GM23248 (cell line): ENCODE data around the gene AFF3. TPM values are rescaled to one million over a fixed set of nuclear protein-coding genes. Genes with fewer than 3 reads are reported as not detected.

Experiments
- DNase-seq: peaks from one replicate; pipeline ENCODE4 v3.0.0-alpha.2; 2015
- H2AFZ ChIP-seq: fragments of 200-600 bp; sonication (generic); 2 replicates; pipeline ENCODE4 v1.6.1; 2016; ENCODE audit warnings: antibody characterized with exemption
- H3F3A ChIP-seq: fragments of 200-600 bp; sonication (generic); 2 replicates; pipeline ENCODE4 v1.6.1; 2016; ENCODE audit warnings: mild to moderate bottlenecking, antibody characterized with exemption, mixed run types; ENCODE audit not compliant: insufficient read depth
- H3K27ac ChIP-seq: fragments of 200-600 bp; sonication (generic); 2 replicates; pipeline ENCODE4 v1.5.1; 2016; ENCODE audit warnings: mild to moderate bottlenecking
- H3K27me3 ChIP-seq: fragments of 200-600 bp; sonication (generic); replicated peaks from 2 replicates; pipeline ENCODE4 v1.6.1; 2016; ENCODE audit warnings: mild to moderate bottlenecking; ENCODE audit not compliant: insufficient read depth
- H3K36me3 ChIP-seq: fragments of 200-600 bp; sonication (generic); 2 replicates; pipeline ENCODE4 v1.6.1; 2016; ENCODE audit warnings: low read depth, mild to moderate bottlenecking
- H3K4me1 ChIP-seq: fragments of 200-600 bp; sonication (generic); 2 replicates; pipeline ENCODE4 v1.6.1; 2016; ENCODE audit warnings: mild to moderate bottlenecking; ENCODE audit not compliant: insufficient read depth
- H3K4me2 ChIP-seq: fragments of 200-600 bp; sonication (generic); one replicate; pipeline ENCODE4 v1.6.1; 2016; ENCODE audit warnings: mild to moderate bottlenecking; ENCODE audit not compliant: unreplicated experiment
- H3K4me3 ChIP-seq: fragments of 200-600 bp; sonication (generic); 2 replicates; pipeline ENCODE4 v1.5.1; 2016; ENCODE audit warnings: mild to moderate bottlenecking
- H3K79me2 ChIP-seq: fragments of 200-600 bp; sonication (generic); 2 replicates; pipeline ENCODE4 v1.6.1; 2016; ENCODE audit warnings: mild to moderate bottlenecking; ENCODE audit not compliant: insufficient read depth
- H3K9ac ChIP-seq: fragments of 200-600 bp; sonication (generic); 2 replicates; pipeline ENCODE4 v1.6.1; 2016; ENCODE audit warnings: mild to moderate bottlenecking
- H3K9me2 ChIP-seq: fragments of 200-600 bp; sonication (generic); 2 replicates; pipeline ENCODE4 v1.6.1; 2016; ENCODE audit warnings: mixed run types, mild to moderate bottlenecking, moderate library complexity; ENCODE audit not compliant: insufficient read depth
- H3K9me3 ChIP-seq: fragments of 200-600 bp; sonication (generic); one replicate; pipeline ENCODE4 v1.6.1; 2017; ENCODE audit warnings: low read depth
- H4K20me1 ChIP-seq: fragments of 200-600 bp; sonication (generic); 2 replicates; pipeline ENCODE4 v1.6.0; 2016; ENCODE audit not compliant: insufficient read depth
- EZH2 ChIP-seq: fragments of 200-600 bp; sonication (generic); IDR thresholded peaks from 2 replicates; pipeline ENCODE4 v1.6.1; 2018; ENCODE audit warnings: antibody characterized with exemption, mild to moderate bottlenecking; ENCODE audit not compliant: insufficient read depth, poor library complexity, severe bottlenecking
- EZH2phosphoT487 ChIP-seq: fragments of 200-600 bp; sonication (generic); IDR thresholded peaks from 2 replicates; pipeline ENCODE4 v1.6.1; 2018; ENCODE audit warnings: antibody characterized with exemption, moderate library complexity, mild to moderate bottlenecking, low read depth; ENCODE audit not compliant: insufficient read depth
- WGBS, 2 experiments: methylation state at CpG; one replicate each; pipeline ENCODE4 v1.1.6; 2015 to 2017; ENCODE audit warnings: low lambda C conversion rate in 2 of 2, low coverage in 1 of 2; ENCODE audit errors: missing lambda C conversion rate in 2 of 2; 5-methylcytosine and 5-hydroxymethylcytosine counted together
- in situ Hi-C: fragments of 300-500 bp; cut with MboI; formaldehyde crosslinking; loops from 2 replicates; pipeline ENCODE4 v1.15.0; 2020
- polyA plus RNA-seq: library from polyadenylated mRNA; unstranded; fragments of >200 nt; fragmentation: Nextera tagmentation; extraction: Ambion mirVana; gene quantifications from 2 replicates; pipeline ENCODE4 v1.2.1, GENCODE V29; 2016
- total RNA-seq: library from RNA; depleted of rRNA; stranded (reverse); fragments of >200 nt; shearing (Covaris generic); gene quantifications from 2 replicates; pipeline ENCODE4 v1.2.3, GENCODE V29; 2014

Gene AFF3
- total and polyA plus RNA-seq, 2 experiments from 2014 or later = 0.56 to 0.86 TPM

- Histone ChIP-seq H3K9me3 (no peaks in the 10 kb centered on the region), H3K36me3 (no peaks in the 10 kb centered on the region), H3K9me2 (no peaks in the 10 kb centered on the region), H3K79me2 (no peaks in the 10 kb centered on the region), H3F3A (no peaks in the 10 kb centered on the region), H3K4me1 (no peaks in the 10 kb centered on the region), H3K27me3 (peaks cover 19% of the 10 kb centered on the region), H3K4me3 (no peak overlapping the region), H3K27ac (no peak overlapping the region), H4K20me1 (no peaks in the 10 kb centered on the region), H2AFZ (no peak overlapping the region), H3K4me2 (no peak overlapping the region), H3K9ac (no peak overlapping the region)
- no peak for TF ChIP-seq EZH2
- TF ChIP-seq EZH2phosphoT487 = no peak
- 50% methylated on average over 1 of the region's 1 CpG for WGBS, 2 experiments
- in situ Hi-C loops = no loop called here
- DNase-seq = no peak
Observed at GRCh38 chr2:99543247-99543646, 599.1 kb downstream of the AFF3 start.

GRCh38 chr2:99537910-99538485 is 604.4 kb downstream of the AFF3 start:
- H3K36me3 ChIP-seq = no peaks in the 10 kb centered on the region
- no peak overlapping the region for H2AFZ ChIP-seq
- 43 to 52% methylated on average over 4 of the region's 4 CpGs for whole genome bisulfite sequencing, 2 experiments
- H3K27ac ChIP-seq = no peak overlapping the region
- peaks cover 19% of the 10 kb centered on the region for H3K27me3 ChIP-seq
- H3K9ac ChIP-seq = no peak overlapping the region
- no peaks in the 10 kb centered on the region for H4K20me1 ChIP-seq
- H3K9me2 ChIP-seq = no peaks in the 10 kb centered on the region
- no peaks in the 10 kb centered on the region for H3K4me1 ChIP-seq
- no peaks in the 10 kb centered on the region for H3K79me2 ChIP-seq
- no peaks in the 10 kb centered on the region for H3F3A ChIP-seq
- no peak overlapping the region for H3K4me3 ChIP-seq
- no peaks in the 10 kb centered on the region for H3K9me3 ChIP-seq
- TF ChIP-seq EZH2phosphoT487 (no peak), EZH2 (no peak)
- no peak for DNase-seq
- in situ Hi-C loops = no loop called here
- H3K4me2 ChIP-seq = no peak overlapping the region

GRCh38 chr2:99524056-99524455 is 618.3 kb downstream of the AFF3 start:
- H2AFZ ChIP-seq = no peak overlapping the region
- H3K4me2 ChIP-seq = no peak overlapping the region
- H3K9ac ChIP-seq = no peak overlapping the region
- no peak overlapping the region for H3K27ac ChIP-seq
- no peaks in the 10 kb centered on the region for H3F3A ChIP-seq
- DNase-seq = no peak
- no peak overlapping the region for H3K4me3 ChIP-seq
- no peaks in the 10 kb centered on the region for H3K9me3 ChIP-seq
- no peak for TF ChIP-seq EZH2
- no peak for TF ChIP-seq EZH2phosphoT487
- H3K36me3 ChIP-seq = no peaks in the 10 kb centered on the region
- in situ Hi-C loops = no loop called here
- H3K27me3 ChIP-seq = peaks cover 4% of the 10 kb centered on the region; the same call in 1 of the 2 replicates
- H4K20me1 ChIP-seq = no peaks in the 10 kb centered on the region
- WGBS, 2 experiments = 61 to 63% methylated on average over 2 of the region's 2 CpGs
- no peaks in the 10 kb centered on the region for H3K79me2 ChIP-seq
- no peaks in the 10 kb centered on the region for H3K9me2 ChIP-seq
- no peaks in the 10 kb centered on the region for H3K4me1 ChIP-seq

GRCh38 chr2:99522157-99522556 is 620.2 kb downstream of the AFF3 start:
- H4K20me1 ChIP-seq = no peaks in the 10 kb centered on the region
- no peaks in the 10 kb centered on the region for H3K36me3 ChIP-seq
- H3K27me3 ChIP-seq = 0 out of 2 replicates have a peak, but pooled peaks cover 4% of the 10 kb centered on the region
- H3K9me2 ChIP-seq = no peaks in the 10 kb centered on the region
- TF ChIP-seq EZH2 (no peak), EZH2phosphoT487 (no peak)
- DNase-seq = no peak
- no peaks in the 10 kb centered on the region for H3K4me1 ChIP-seq
- H3K79me2 ChIP-seq = no peaks in the 10 kb centered on the region
- 61 to 63% methylated on average over 2 of the region's 2 CpGs for WGBS, 2 experiments
- H2AFZ ChIP-seq = no peak overlapping the region
- H3K27ac ChIP-seq = no peak overlapping the region
- in situ Hi-C loops = no loop called here
- no peaks in the 10 kb centered on the region for H3F3A ChIP-seq
- no peak overlapping the region for H3K4me3 ChIP-seq
- H3K9me3 ChIP-seq = no peaks in the 10 kb centered on the region
- H3K9ac ChIP-seq = no peak overlapping the region
- H3K4me2 ChIP-seq = no peak overlapping the region
